Spleen (tissue), 11 donors: ENCODE measurements around the gene SNX21. TPM values are rescaled to one million over a fixed set of nuclear protein-coding genes. Genes with fewer than 3 reads are reported as not detected.
A peak's percentile ranks its signal among the peaks of the same experiment; 100 is the strongest.

Source experiments
- DNase-seq: peaks from one replicate; pipeline ENCODE4 v3.0.0-alpha.2; 2020
- H3K27ac ChIP-seq, 8 donors: fragments of 200-600 bp; sonication (generic) in 7 of 8; 1 replicate in 4 of 8; 2 replicates in 4 of 8; pipeline versions ENCODE4 v1.5.0 to v1.8.0; 2016 to 2021; ENCODE audit warnings: inconsistent platforms in 4 of 8, mild to moderate bottlenecking in 4 of 8, moderate library complexity in 1 of 8
- H3K27me3 ChIP-seq, 7 donors: fragments of 200-600 bp; sonication (generic) in 6 of 7; replicated peaks in 1 of 7; 1 replicate in 4 of 7; 2 replicates in 3 of 7; pipeline versions ENCODE4 v1.5.0 to v1.8.0; 2016 to 2021; ENCODE audit warnings: inconsistent platforms in 3 of 7, mild to moderate bottlenecking in 1 of 7
- H3K36me3 ChIP-seq, 6 donors: fragments of 200-600 bp; sonication (generic) in 5 of 6; 1 replicate in 4 of 6; 2 replicates in 2 of 6; pipeline versions ENCODE4 v1.5.0 to v1.8.0; 2016 to 2021; ENCODE audit warnings: inconsistent platforms in 2 of 6
- H3K4me1 ChIP-seq, 6 donors: fragments of 200-600 bp; sonication (generic) in 5 of 6; 1 replicate in 3 of 6; 2 replicates in 3 of 6; pipeline versions ENCODE4 v1.5.0 to v1.8.0; 2016 to 2021; ENCODE audit warnings: inconsistent platforms in 3 of 6
- H3K4me3 ChIP-seq, 8 donors: fragments of 200-600 bp; sonication (generic) in 7 of 8; 1 replicate in 4 of 8; 2 replicates in 4 of 8; pipeline versions ENCODE4 v1.5.0 to v1.8.0; 2016 to 2021; ENCODE audit warnings: inconsistent platforms in 4 of 8, mild to moderate bottlenecking in 4 of 8, moderate library complexity in 2 of 8
- H3K9me3 ChIP-seq, 8 donors: fragments of 200-600 bp; sonication (generic) in 7 of 8; 1 replicate in 4 of 8; 2 replicates in 4 of 8; pipeline versions ENCODE4 v1.5.0 to v1.8.0; 2016 to 2021; ENCODE audit warnings: inconsistent platforms in 4 of 8
- POLR2A ChIP-seq, 3 donors: fragments of 450-650 bp; IDR thresholded peaks; one replicate each; pipeline ENCODE4 v1.5.1; 2017; ENCODE audit warnings: antibody characterized with exemption in 3 of 3, mild to moderate bottlenecking in 1 of 3
- POLR2AphosphoS5 ChIP-seq, 3 donors: sonication (generic); formaldehyde crosslinking; IDR thresholded peaks; one replicate each; pipeline ENCODE4 v1.5.1; 2017; ENCODE audit warnings: antibody characterized with exemption in 3 of 3
- WGBS, 5 donors: extraction: QIAGEN DNeasy Blood & Tissue Kit in 3 of 5; methylation state at CpG; one replicate each; pipeline versions ENCODE4 v1.1.5 to v1.1.7; 2013 to 2018; 5-methylcytosine and 5-hydroxymethylcytosine counted together
- intact Hi-C: fragments of 100-400 bp; cut with DNase I; formaldehyde crosslinking; loops from one replicate; pipeline ENCODE4 v1.15.0; 2023; ENCODE audit warnings: low total_unique reads
- polyA plus RNA-seq, 3 donors: library from polyadenylated mRNA; stranded (reverse); fragments of 200-250 nt; gene quantifications; one replicate each; pipeline ENCODE4 v1.2.1, GENCODE V29; 2013
- total RNA-seq, 7 donors: library from RNA; depleted of rRNA in 3 of 7; stranded (reverse); fragments of >200 nt in 3 of 7; fragmentation: NEBNext Ultra II Directional in 4 of 7; extraction: Animal tissue kit (Norgen Biotek cat#: 25700) in 4 of 7; gene quantifications; one replicate each; pipeline versions ENCODE4 v1.1.0 to v1.2.1, GENCODE V29; 2016 to 2021
- TF ChIP-seq, protein P1 (sequence below), 11 experiments: fragments of 200-600 bp in 7 of 11; fragments of 450-650 bp in 4 of 11; sonication (generic) in 4 of 11; IDR thresholded peaks in 8 of 11; conservative IDR thresholded peaks in 3 of 11; 1 replicate in 7 of 11; 2 replicates in 4 of 11; pipeline versions ENCODE4 v1.4.0 to v1.8.0; 2016 to 2021; ENCODE audit warnings: antibody characterized with exemption in 11 of 11, inconsistent platforms in 4 of 11, mild to moderate bottlenecking in 1 of 11
- donor health status: healthy with polysubstance abuse.
- donor health status: DM: no; HTN: no; CAD: no; lungs with moderate emphysema.
- donor health status: DM: no; HTN: no; CAD: no.
- donor health status: Bipolar disorder and iron deficiency.
- donor health status: healthy.
- donor health status: DM: no; HTN: no; CAD: no.
- donor health status: DM: yes; HTN: yes; CAD: no.

SNX21 gene
- total and polyA plus RNA-seq, 10 donors, result 6.3 to 32.4 (median 17.2) TPM

DNA sequence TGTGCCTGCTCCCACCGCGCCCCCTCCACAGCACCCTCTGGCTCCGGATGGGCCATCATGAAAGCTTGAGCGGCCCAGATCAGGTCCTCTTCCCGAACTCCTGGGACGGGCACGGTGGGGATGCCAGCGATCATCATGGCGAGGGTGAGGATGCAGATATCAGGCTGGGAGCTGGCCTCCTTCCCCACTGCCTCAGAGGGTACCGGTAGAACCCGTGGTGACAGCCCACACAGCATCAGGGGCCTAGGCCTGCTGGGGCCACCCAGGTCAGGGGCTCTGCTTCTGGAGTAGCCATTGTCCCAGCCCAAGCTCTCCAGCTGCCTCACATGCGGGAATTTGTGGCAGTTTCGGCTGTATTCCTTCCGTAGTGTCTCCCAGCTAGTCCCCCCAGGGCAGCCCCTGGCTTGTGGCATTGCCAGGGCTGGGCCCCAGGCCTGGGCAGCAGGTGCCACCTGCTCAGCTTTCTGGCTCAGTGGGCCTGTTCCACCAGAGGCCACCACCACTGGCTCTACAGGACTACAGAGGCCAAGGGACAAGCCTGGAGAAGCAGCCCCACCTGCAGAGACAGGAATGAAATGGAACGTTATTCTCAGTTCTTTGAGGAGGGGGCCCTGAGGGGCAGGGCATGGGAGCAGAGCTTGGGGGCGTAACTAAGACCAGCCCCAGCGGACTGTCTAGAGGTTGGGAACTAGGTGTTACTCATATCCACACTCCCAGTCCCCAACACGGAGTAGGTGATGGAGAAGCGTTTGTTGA, 53.2 kb downstream of the SNX21 start:
- Histone ChIP-seq H3K4me3 (no peak overlapping the region), H3K27ac (peak overlapping the region in 1 of 8 donors; percentile 2), H3K36me3 (peaks cover 0 to 65% (median 24%) of the 10 kb centered on the region in 6 donors), H3K9me3 (no peaks in the 10 kb centered on the region), H3K27me3 (no peaks in the 10 kb centered on the region), H3K4me1 (peaks cover 29 to 81% (median 62%) of the 10 kb centered on the region in 6 donors)
- intact Hi-C loops, result loop anchor here (10.0 kb wide), 1 partner anchor 92 kb away; the partner anchor contains the start of genes DNTTIP1 and WFDC3
- TF ChIP-seq POLR2AphosphoS5 (IDR thresholded peaks at IDR 0.05) (peak in 1 of 3 donors; percentile 23), POLR2A (IDR thresholded peaks at IDR 0.05) (no peak)
- TF ChIP-seq, protein P1, sequence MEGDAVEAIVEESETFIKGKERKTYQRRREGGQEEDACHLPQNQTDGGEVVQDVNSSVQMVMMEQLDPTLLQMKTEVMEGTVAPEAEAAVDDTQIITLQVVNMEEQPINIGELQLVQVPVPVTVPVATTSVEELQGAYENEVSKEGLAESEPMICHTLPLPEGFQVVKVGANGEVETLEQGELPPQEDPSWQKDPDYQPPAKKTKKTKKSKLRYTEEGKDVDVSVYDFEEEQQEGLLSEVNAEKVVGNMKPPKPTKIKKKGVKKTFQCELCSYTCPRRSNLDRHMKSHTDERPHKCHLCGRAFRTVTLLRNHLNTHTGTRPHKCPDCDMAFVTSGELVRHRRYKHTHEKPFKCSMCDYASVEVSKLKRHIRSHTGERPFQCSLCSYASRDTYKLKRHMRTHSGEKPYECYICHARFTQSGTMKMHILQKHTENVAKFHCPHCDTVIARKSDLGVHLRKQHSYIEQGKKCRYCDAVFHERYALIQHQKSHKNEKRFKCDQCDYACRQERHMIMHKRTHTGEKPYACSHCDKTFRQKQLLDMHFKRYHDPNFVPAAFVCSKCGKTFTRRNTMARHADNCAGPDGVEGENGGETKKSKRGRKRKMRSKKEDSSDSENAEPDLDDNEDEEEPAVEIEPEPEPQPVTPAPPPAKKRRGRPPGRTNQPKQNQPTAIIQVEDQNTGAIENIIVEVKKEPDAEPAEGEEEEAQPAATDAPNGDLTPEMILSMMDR (IDR thresholded peaks at IDR 0.05 in 8 of 11, conservative IDR thresholded peaks at IDR 0.05 in 3 of 11), result no peak
- WGBS, 5 donors, result 93 to 96% (median 96%) methylated on average over 16 to 19 of the region's 19 CpGs
- no peak for DNase-seq

DNA sequence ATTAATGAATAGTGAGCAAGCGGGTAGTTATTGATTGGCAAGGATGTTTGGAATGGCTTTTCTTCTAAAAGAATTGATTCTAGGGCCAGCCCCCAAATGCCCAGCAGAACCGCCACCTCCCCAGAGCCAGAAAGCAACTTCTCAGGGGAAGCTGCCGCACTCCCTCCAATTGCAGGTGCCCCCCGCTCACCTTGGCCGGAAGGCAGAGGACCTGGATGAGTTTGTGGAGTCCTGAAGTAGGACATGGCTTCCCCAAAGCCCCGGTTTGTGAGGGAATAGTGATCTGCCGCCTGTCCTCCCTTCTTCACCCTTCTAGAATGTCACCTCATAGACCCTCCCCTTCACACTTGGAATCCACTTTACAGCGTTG, 53.7 kb downstream of the SNX21 start, which contains the start of gene SPATA25:
Gene SPATA25 (minus strand): TSS at position 277 of the 370 bp plus-strand sequence. CDS start 32 bp downstream, at position 245.
- no peaks in the 10 kb centered on the region for H3K27me3 ChIP-seq
- intact Hi-C loops, result loop anchor here (10.0 kb wide), 1 partner anchor 93 kb away; the partner anchor contains the start of genes DNTTIP1 and WFDC3
- TF ChIP-seq POLR2A (IDR thresholded peaks at IDR 0.05) (no peak), POLR2AphosphoS5 (IDR thresholded peaks at IDR 0.05) (no peak)
- TF ChIP-seq, protein P1 (IDR thresholded peaks at IDR 0.05 in 8 of 11, conservative IDR thresholded peaks at IDR 0.05 in 3 of 11), result no peak
- 93 to 98% (median 95%) methylated on average over 8 of the region's 8 CpGs for WGBS, 5 donors
- H3K27ac ChIP-seq, result peak within 1 kb of the TSS in 1 of 8 donors; percentile 2
- DNase-seq, result no peak
- H3K4me3 ChIP-seq, result no peak within 1 kb of the TSS
- peaks cover 30 to 81% (median 62%) of the 10 kb centered on the region in 6 donors for H3K4me1 ChIP-seq
- no peaks in the 10 kb centered on the region for H3K9me3 ChIP-seq
- H3K36me3 ChIP-seq, result peaks cover 0 to 64% (median 24%) of the 10 kb centered on the region in 6 donors

DNA sequence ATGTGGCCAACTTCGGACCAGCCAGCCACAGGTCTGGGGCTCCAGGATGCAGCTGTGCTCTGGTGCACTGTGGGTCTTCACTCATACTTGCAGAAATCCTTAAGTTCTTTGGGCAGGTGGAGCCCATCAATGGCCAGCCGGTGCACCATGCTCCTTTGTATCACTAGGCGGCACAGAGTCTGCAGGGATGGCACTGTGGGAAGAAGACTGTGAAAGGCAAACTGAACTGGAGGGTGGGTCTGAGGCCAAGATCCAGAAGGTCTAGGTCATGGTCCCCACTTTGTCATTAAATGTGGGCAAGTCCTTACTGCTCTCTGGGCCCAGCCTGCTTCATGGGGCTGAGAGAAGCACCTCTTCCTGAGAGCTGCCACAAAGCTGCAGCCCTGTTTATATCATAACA, 55.1 kb downstream of the SNX21 start:
- no peaks in the 10 kb centered on the region for H3K9me3 ChIP-seq
- H3K4me1 ChIP-seq, result peaks cover 41 to 81% (median 67%) of the 10 kb centered on the region in 6 donors
- no peak overlapping the region for H3K4me3 ChIP-seq
- 63 to 94% (median 86%) methylated on average over 1 to 3 of the region's 3 CpGs for WGBS, 5 donors
- peaks cover 0 to 64% (median 12%) of the 10 kb centered on the region in 6 donors for H3K36me3 ChIP-seq
- H3K27me3 ChIP-seq, result no peaks in the 10 kb centered on the region
- intact Hi-C loops, result loop anchor here (10.0 kb wide), 1 partner anchor 94 kb away; the partner anchor contains the start of genes DNTTIP1 and WFDC3
- peak overlapping the region in 1 of 8 donors; percentile 90 for H3K27ac ChIP-seq
- DNase-seq, result no peak
- TF ChIP-seq POLR2AphosphoS5 (IDR thresholded peaks at IDR 0.05), result peak in 1 of 3 donors; percentile 29
- no peak for TF ChIP-seq POLR2A (IDR thresholded peaks at IDR 0.05)

DNA sequence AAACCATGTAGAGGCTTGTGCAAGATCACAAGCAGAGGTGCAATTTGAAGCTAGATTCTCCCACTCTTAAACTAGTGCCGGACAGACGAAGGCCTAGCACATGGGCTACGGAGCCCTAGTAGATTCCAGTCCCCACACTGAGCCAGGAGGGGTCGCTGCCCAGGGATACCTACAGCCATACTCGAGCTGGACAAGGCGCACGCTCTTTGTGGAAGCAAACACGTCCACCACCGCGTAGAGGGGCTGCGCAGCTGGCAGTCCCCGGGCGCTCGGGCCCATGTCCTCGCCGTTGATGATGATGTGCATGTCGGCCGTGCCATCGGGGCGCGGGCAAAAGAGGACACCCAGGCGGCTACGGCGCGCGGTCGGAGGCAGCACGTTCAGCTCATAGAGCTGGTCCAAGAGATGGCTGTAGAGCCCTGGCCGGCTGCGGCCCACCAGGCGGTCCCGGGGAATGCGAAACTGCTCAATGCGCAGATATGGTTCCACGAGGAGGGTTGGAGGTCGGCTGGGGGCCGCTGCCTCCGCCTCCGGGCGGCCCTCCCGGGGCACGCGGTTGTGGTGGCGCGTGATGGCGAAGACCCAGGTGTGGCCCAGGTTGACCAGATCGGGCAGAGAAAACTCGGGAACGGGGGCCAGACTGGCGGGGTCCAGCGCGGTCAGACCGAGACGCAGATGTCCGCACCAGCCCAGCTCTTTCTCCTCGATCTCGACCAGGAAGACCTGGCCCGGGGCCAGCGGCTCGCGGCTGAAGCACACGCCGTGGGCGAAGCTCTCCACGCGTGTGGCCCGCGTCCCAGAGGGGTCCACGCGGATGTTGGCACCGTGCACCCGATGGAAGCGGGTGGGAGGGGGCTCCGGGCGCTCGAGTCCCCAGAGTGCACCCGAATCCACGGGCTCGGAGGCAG, 56.7 kb downstream of the SNX21 start:
- peak in 1 of 3 donors; percentile 9 for TF ChIP-seq POLR2A (IDR thresholded peaks at IDR 0.05)
- peak; percentile 68 to 80 (median 70) for TF ChIP-seq POLR2AphosphoS5 (IDR thresholded peaks at IDR 0.05)
- TF ChIP-seq, protein P1 (IDR thresholded peaks at IDR 0.05 in 8 of 11, conservative IDR thresholded peaks at IDR 0.05 in 3 of 11), result peak; percentile 12 to 78 (median 61)
- intact Hi-C loops, result no loop called here
- DNase-seq, result peak; percentile 92
- H3K9me3 ChIP-seq, result no peaks in the 10 kb centered on the region
- H3K27ac ChIP-seq, result peak overlapping the region; percentile 72 to 90 (median 86)
- WGBS, 5 donors, result 2 to 5% (median 2%) methylated on average over 25 to 79 of the region's 79 CpGs
- peaks cover 0 to 64% (median 26%) of the 10 kb centered on the region in 6 donors for H3K36me3 ChIP-seq
- peak overlapping the region; percentile 72 to 98 (median 89) for H3K4me3 ChIP-seq
- no peaks in the 10 kb centered on the region for H3K27me3 ChIP-seq
- H3K4me1 ChIP-seq, result peaks cover 33 to 76% (median 59%) of the 10 kb centered on the region in 6 donors
